Fibroblast of pulmonary artery (primary cell): ENCODE measurements around the gene PRM3.

Experiments
- DNase-seq: peaks from one replicate; pipeline ENCODE4 v3.0.0-alpha.2; 2010; ENCODE audit warnings: low read depth
- H3K4me3 ChIP-seq: replicated peaks from 2 replicates; pipeline ENCODE4 v1.5.1; 2011; ENCODE audit warnings: low read depth, mild to moderate bottlenecking, control low read depth, low read length, moderate library complexity
- TF ChIP-seq, protein P1 (sequence below): IDR thresholded peaks from 2 replicates; pipeline ENCODE4 v1.5.1; 2011; ENCODE audit warnings: mild to moderate bottlenecking, control low read depth, low read length, inconsistent platforms; ENCODE audit errors: missing control alignments

Gene PRM3

DNA sequence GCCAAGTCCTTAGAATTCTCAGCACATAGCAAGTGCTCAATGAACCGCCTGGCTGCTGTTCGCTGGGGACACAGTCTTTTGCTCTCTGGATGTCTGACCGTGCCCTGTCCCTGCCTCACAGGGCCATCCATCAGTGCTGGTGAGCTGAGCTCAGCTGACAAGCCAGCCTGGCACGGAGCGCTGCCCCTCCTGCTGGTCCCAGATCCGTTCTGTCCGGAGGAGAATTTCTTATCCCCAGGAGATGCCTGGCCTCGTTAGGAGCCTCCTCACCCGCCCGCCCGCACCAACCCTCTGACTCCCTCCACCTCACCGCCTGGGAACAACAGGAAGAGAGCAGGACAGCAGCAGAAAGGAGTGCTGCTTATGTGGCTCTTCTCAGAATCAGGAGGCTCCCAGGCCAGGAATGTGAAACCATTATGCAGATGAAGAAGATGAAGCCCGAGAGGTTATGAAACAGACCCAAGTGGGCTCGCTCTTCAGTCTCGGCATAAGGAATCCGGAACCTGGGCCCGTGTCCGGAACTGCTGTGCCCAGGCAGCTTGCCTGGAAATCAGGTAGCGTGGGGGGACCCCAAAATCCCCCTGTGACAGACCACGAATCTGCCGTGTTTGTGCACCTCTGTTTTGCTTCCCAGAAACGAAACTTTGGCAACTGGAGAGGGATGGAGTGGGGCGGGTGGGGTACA, 43.0 kb upstream of the PRM3 start:
- no peak overlapping the region for H3K4me3 ChIP-seq
- no peak for DNase-seq
- TF ChIP-seq, protein P1, sequence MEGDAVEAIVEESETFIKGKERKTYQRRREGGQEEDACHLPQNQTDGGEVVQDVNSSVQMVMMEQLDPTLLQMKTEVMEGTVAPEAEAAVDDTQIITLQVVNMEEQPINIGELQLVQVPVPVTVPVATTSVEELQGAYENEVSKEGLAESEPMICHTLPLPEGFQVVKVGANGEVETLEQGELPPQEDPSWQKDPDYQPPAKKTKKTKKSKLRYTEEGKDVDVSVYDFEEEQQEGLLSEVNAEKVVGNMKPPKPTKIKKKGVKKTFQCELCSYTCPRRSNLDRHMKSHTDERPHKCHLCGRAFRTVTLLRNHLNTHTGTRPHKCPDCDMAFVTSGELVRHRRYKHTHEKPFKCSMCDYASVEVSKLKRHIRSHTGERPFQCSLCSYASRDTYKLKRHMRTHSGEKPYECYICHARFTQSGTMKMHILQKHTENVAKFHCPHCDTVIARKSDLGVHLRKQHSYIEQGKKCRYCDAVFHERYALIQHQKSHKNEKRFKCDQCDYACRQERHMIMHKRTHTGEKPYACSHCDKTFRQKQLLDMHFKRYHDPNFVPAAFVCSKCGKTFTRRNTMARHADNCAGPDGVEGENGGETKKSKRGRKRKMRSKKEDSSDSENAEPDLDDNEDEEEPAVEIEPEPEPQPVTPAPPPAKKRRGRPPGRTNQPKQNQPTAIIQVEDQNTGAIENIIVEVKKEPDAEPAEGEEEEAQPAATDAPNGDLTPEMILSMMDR = no peak

DNA sequence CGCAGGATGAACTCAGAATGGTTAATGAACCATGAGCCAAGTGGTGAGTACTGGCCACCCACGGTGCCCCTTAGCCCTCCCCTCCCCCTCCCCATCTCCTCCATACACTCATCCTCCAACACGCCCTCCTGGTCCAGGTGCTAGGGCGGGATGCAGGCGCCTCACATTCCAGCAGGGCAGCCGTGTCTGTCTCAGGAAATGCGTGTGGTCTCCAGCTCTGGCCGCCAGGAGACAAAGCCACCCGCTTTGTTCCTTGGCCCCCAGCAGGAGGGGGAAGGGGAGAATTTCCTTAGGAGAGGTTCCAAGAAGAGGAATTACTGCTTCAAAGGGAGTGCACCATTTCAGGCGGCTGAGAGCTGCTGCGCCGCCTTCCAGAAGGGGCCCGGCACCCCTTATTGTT, 42.1 kb upstream of the PRM3 start:
- DNase-seq = peak; percentile 70
- TF ChIP-seq, protein P1 = peak; percentile 29
- no peak overlapping the region for H3K4me3 ChIP-seq

DNA sequence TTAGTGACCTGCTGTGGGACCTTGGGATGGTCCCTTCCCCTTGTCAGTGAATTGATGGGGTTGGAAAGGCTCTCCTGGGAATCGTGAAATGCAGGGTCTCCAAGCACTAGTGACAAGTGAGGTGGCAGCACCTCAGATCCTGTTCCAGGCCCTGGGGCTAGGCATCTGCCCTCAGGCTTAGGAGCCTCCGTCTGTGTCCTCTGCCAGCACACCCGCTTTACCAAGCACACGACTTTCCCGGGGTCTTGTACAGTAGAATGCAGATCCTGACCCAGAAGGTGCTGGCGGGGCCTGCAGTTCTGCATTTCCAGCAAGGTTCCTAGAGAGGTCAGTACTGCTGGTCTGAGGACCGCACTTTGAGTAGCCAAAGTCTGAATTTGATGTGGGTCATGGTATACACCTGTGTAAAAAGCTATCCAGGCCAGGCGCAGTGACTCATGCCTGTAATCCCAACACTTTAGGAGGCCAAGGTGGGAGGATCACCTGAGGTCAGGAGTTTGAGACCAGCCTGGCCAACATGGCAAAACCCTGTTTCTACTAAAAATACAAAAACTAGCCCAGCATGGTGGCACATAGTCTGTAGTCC, 41.0 kb upstream of the PRM3 start:
- no peak for DNase-seq
- H3K4me3 ChIP-seq = no peak overlapping the region
- TF ChIP-seq, protein P1 = no peak

DNA sequence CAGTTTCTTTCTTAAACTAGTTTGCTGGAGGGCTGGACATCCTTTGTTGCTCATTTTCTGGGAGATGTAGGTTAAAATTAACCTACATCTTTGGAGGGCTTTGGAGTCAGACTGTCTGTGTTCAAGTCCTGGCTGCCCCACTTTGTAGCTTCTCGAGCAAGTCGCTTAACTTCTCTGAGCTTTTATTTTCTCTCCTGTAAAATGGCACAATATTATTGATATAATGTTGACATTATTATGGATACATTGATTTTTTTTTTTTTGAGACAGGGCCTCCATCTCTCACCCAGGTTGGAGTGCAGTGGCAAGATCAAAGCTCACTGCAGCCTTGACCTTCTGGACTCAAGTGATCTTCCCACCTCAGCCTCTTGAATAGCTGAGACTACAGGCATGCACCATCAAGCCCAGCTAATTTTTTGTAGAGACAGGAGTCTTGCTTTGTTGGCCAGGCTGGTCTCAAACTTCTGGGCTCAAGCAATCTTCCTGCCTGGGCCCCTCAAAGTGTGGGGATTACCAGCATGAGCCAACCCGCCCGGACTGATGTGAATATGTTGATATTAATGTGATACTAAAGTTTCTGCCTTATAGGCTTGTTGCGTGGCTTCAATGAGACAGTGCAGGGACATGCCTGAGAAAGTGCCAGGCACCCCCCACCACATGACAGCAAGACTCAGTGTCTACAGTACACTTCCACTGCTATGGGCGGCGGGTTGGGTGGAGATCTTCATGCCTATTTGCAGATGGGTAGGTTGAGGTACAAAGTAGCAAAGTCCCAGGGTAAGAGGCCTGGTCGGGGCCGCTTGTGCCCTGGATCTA, 40.3 kb upstream of the PRM3 start:
- no peak for DNase-seq
- TF ChIP-seq, protein P1 = no peak
- H3K4me3 ChIP-seq = no peak overlapping the region

DNA sequence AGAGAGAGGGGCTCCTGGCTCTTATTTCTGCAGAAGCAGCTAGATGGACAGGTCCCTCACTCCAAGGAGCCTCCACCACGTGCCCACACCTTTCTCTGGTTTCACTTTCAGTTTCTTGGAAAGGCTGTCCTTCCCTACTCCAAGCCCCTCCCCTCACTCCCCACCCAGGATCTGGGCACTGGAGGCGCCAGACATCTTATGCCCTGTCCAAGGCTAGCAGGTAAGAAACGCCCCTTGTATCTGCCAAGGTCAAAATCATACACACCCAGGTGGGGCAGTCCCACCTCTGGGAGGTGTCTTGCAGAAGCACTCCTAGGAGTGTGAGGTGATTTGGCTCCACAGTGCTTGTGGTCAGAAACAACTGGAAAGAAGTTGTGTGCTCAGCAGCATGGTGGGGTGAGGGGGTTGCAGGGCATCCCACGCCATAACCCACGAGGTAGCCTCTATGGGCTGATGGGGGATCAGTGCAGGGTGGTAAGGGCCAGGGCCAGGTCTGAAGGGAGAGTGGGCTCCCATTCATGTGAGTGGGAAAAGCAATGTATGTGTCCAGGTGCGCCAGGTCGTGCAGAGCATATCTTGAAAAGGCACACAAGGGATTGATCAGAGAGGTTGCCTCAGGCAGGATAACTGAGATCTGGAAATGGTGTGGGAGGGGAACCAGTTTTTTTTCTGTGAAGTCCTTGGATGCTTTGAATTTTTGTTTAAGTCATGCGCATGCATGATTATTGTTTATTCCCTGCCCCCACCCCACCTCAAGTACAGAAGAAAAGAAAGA, 39.5 kb upstream of the PRM3 start:
- DNase-seq = peak; percentile 52
- TF ChIP-seq, protein P1 = no peak
- H3K4me3 ChIP-seq = no peak overlapping the region

DNA sequence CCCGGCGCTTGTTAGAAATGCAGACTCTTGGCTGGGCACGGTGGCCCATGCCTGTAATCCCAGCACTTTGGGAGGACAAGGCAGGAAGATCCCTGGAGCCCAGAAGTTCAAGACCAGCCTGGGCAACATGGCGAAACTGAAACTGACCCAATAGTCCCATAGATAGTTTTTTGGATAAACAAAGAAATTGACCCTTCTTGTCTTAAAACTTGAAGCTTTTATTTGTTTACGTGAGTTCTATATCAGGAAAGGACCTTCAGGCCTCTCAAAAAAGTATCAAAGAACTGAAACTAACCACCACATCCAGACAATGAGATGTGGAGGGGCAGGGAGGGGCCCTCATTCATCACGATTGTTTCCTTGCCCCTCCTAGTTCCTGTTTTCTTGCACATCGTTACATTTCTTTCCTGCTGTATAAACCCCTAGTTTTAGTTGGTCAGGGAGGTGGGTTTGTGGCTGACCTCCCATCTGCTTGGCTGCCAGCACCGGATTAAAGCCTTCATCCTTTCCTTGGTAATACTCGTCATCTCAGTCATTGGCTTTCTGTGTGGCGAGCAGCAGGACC, 37.6 kb upstream of the PRM3 start:
- H3K4me3 ChIP-seq = no peak overlapping the region
- TF ChIP-seq, protein P1 = no peak
- peak; percentile 69 for DNase-seq
